ENCODE results near the gene BCL2.

Gene BCL2

GRCh38 chr18:63130176-63130575 is 189.4 kb downstream of the BCL2 start:
- no peak overlapping the region for H3K27ac ChIP-seq
- no peak for TF ChIP-seq CTCF (conservative IDR thresholded peaks at IDR 0.05; ENCODE audit: low read depth, low read length)
- no peaks in the 10 kb centered on the region for H3K27me3 ChIP-seq (ENCODE audit: insufficient read depth, low read depth)
- no peak overlapping the region for H3K4me2 ChIP-seq
- no peaks in the 10 kb centered on the region for H3K36me3 ChIP-seq (ENCODE audit: insufficient read depth)
- H2AFZ ChIP-seq (ENCODE audit: low read depth) = no peak overlapping the region
- no peaks in the 10 kb centered on the region for H4K20me1 ChIP-seq (ENCODE audit: insufficient read depth)
- H3K4me3 ChIP-seq (IDR thresholded peaks at IDR 0.05; ENCODE audit: insufficient read depth, low read depth, low read length) = no peak overlapping the region
- no peak overlapping the region for H3K9ac ChIP-seq
- no peaks in the 10 kb centered on the region for H3K79me2 ChIP-seq (ENCODE audit: insufficient read depth, low read depth)
- H3K4me1 ChIP-seq (ENCODE audit: low read depth, poor library complexity, severe bottlenecking) = peaks cover 16% of the 10 kb centered on the region

DNA sequence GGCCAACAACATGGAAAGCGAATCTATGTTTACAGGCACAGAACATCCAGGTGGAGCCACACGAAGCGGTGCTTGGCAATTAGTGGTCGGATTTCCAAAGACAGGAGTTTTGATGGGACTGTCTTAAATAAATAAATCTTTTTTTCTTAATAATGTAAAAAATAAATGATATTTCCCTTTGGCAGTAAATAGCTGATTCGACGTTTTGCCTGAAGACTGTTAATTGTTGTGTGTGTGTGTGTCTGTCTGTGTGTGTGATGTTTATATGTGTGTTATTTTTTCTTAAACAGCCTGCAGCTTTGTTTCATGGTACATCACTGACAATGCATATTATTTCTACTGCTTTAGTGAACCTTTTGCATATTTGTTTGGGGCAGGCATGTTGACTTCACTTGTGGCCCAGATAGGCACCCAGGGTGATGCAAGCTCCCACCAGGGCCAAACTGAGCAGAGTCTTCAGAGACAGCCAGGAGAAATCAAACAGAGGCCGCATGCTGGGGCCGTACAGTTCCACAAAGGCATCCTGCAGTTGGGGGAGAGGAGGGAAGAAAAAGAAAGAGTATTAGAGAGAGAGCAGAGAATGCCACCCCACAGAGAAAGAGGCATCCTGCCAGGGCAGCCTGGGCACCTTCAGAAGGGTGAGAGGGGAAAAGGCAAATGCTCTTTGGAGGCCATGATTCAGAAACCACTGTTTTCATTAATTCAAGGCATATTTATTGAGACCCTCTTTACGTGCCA is 191.2 kb downstream of the BCL2 start:
- no peaks in the 10 kb centered on the region for H3K79me2 ChIP-seq (ENCODE audit: insufficient read depth, low read depth)
- H3K27me3 ChIP-seq (ENCODE audit: insufficient read depth, low read depth) = no peaks in the 10 kb centered on the region
- TF ChIP-seq CTCF (conservative IDR thresholded peaks at IDR 0.05; ENCODE audit: low read depth, low read length) = no peak
- no peaks in the 10 kb centered on the region for H3K36me3 ChIP-seq (ENCODE audit: insufficient read depth)
- no peak overlapping the region for H3K9ac ChIP-seq
- no peak overlapping the region for H2AFZ ChIP-seq (ENCODE audit: low read depth)
- H3K27ac ChIP-seq = no peak overlapping the region
- peaks cover 16% of the 10 kb centered on the region for H3K4me1 ChIP-seq (ENCODE audit: low read depth, poor library complexity, severe bottlenecking)
- no peaks in the 10 kb centered on the region for H4K20me1 ChIP-seq (ENCODE audit: insufficient read depth)
- H3K4me2 ChIP-seq = no peak overlapping the region
- no peak overlapping the region for H3K4me3 ChIP-seq (IDR thresholded peaks at IDR 0.05; ENCODE audit: insufficient read depth, low read depth, low read length)

DNA sequence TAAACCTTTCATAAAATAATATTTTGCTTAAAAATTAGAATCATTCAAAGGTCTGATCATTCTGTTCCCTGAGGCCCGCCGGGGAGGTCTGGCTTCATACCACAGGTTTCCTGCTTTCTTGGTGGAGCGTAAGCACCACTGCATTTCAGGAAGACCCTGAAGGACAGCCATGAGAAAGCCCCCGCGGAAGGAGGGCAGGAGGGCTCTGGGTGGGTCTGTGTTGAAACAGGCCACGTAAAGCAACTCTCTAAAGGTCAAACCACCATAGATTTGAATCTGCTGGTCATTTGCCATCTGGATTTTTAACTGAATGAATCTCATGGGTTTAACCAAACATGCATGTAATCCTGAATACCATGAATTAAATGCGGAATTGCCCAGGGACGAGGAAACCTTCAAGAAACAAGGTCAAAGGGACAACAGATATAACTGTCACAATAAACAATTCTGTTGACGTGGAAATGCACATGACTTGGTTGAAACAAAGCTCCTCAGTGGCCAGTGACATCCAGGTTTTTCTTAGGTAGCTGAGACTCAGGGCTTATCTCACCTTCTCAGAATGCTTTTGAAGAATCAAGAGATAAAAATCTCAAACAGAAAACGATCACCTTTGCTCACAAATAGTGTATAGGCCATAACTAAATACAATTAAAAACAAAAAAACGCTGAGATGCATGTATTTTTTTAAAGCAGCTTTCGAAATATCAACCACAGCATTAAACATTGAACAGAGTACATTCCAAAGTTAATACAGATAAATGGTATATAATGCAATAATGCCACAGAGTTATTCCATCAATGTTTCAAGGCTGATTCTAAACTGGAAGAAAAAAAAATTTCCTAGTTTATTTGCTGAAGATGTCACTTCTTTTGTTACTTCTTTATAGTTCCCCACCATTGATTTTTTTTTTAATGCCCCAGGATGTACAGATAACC is 193.2 kb downstream of the BCL2 start:
- no peak overlapping the region for H3K27ac ChIP-seq
- H3K4me1 ChIP-seq (ENCODE audit: low read depth, poor library complexity, severe bottlenecking) = peaks cover 3% of the 10 kb centered on the region
- H3K27me3 ChIP-seq (ENCODE audit: insufficient read depth, low read depth) = no peaks in the 10 kb centered on the region
- no peak overlapping the region for H3K4me3 ChIP-seq (IDR thresholded peaks at IDR 0.05; ENCODE audit: insufficient read depth, low read depth, low read length)
- no peak for TF ChIP-seq CTCF (conservative IDR thresholded peaks at IDR 0.05; ENCODE audit: low read depth, low read length)
- H3K4me2 ChIP-seq = no peak overlapping the region
- H3K36me3 ChIP-seq (ENCODE audit: insufficient read depth) = no peaks in the 10 kb centered on the region
- no peak overlapping the region for H2AFZ ChIP-seq (ENCODE audit: low read depth)
- no peak overlapping the region for H3K9ac ChIP-seq
- no peaks in the 10 kb centered on the region for H3K79me2 ChIP-seq (ENCODE audit: insufficient read depth, low read depth)
- H4K20me1 ChIP-seq (ENCODE audit: insufficient read depth) = no peaks in the 10 kb centered on the region

- no peaks in the 10 kb centered on the region for H3K27me3 ChIP-seq (ENCODE audit: insufficient read depth, low read depth)
- no peak overlapping the region for H3K4me2 ChIP-seq
- no peak overlapping the region for H3K4me3 ChIP-seq (IDR thresholded peaks at IDR 0.05; ENCODE audit: insufficient read depth, low read depth, low read length)
- H3K36me3 ChIP-seq (ENCODE audit: insufficient read depth) = no peaks in the 10 kb centered on the region
- H4K20me1 ChIP-seq (ENCODE audit: insufficient read depth) = no peaks in the 10 kb centered on the region
- H3K9ac ChIP-seq = no peak overlapping the region
- no peak overlapping the region for H3K27ac ChIP-seq
- H2AFZ ChIP-seq (ENCODE audit: low read depth) = no peak overlapping the region
- no peaks in the 10 kb centered on the region for H3K79me2 ChIP-seq (ENCODE audit: insufficient read depth, low read depth)
- no peak for TF ChIP-seq CTCF (conservative IDR thresholded peaks at IDR 0.05; ENCODE audit: low read depth, low read length)
- H3K4me1 ChIP-seq (ENCODE audit: low read depth, poor library complexity, severe bottlenecking) = peaks cover 13% of the 10 kb centered on the region
Observed at GRCh38 chr18:63120620-63121019, 198.9 kb downstream of the BCL2 start.

All from KMS-11 (cell line).